GM18498 (cell line): ENCODE data around the gene RPRD1B.
"Not testable (repeated sequence)": the region's sequence is repeated elsewhere in the genome, so short reads cannot be mapped to it uniquely, and the experiment has no call there.

Experiments used
- ATAC-seq: cut with Tn5 transposase; IDR thresholded peaks from one replicate; pipeline ENCODE4 v1.9.1; 2021; ENCODE audit warnings: mild to moderate bottlenecking, moderate library complexity; ENCODE audit not compliant: unreplicated experiment

Gene RPRD1B

GRCh38 chr20:38095017-38095686, 61.6 kb downstream of the RPRD1B start:
- peak; percentile 5 for ATAC-seq

GRCh38 chr20:38098952-38099351, 65.4 kb downstream of the RPRD1B start:
- ATAC-seq: no peak

- not testable (repeated sequence) for ATAC-seq
Observed at GRCh38 chr20:38102206-38102605, 68.7 kb downstream of the RPRD1B start.

- no peak for ATAC-seq
Observed at GRCh38 chr20:38104285-38104684, 70.7 kb downstream of the RPRD1B start.

GRCh38 chr20:38106461-38106860, 72.9 kb downstream of the RPRD1B start:
- ATAC-seq: no peak

- ATAC-seq: not testable (repeated sequence)
Observed at GRCh38 chr20:38107386-38107785, 73.8 kb downstream of the RPRD1B start.

GRCh38 chr20:38107916-38108315, 74.4 kb downstream of the RPRD1B start:
- ATAC-seq: not testable (repeated sequence)

GRCh38 chr20:38108438-38108985, 75.0 kb downstream of the RPRD1B start:
- ATAC-seq: no peak

- no peak for ATAC-seq
Observed at GRCh38 chr20:38108986-38109541, 75.5 kb downstream of the RPRD1B start.

GRCh38 chr20:38109591-38110524, 76.3 kb downstream of the RPRD1B start:
- ATAC-seq: no peak

GRCh38 chr20:38110525-38111178, 77.1 kb downstream of the RPRD1B start:
- ATAC-seq: no peak

GRCh38 chr20:38111366-38112232, 78.1 kb downstream of the RPRD1B start:
- ATAC-seq: no peak

- ATAC-seq: no peak
Observed at GRCh38 chr20:38112261-38112929, 78.8 kb downstream of the RPRD1B start.

GRCh38 chr20:38112930-38113294, 79.4 kb downstream of the RPRD1B start:
- ATAC-seq: no peak

GRCh38 chr20:38113401-38114325, 80.1 kb downstream of the RPRD1B start:
- no peak for ATAC-seq

- ATAC-seq: no peak
Observed at GRCh38 chr20:38114353-38114791, 80.8 kb downstream of the RPRD1B start.

GRCh38 chr20:38115205-38115604, 81.7 kb downstream of the RPRD1B start:
- no peak for ATAC-seq

- ATAC-seq: no peak
Observed at GRCh38 chr20:38115896-38116295, 82.3 kb downstream of the RPRD1B start.
